ENCODE results near the gene GJD2.

The GJD2 gene

DNA sequence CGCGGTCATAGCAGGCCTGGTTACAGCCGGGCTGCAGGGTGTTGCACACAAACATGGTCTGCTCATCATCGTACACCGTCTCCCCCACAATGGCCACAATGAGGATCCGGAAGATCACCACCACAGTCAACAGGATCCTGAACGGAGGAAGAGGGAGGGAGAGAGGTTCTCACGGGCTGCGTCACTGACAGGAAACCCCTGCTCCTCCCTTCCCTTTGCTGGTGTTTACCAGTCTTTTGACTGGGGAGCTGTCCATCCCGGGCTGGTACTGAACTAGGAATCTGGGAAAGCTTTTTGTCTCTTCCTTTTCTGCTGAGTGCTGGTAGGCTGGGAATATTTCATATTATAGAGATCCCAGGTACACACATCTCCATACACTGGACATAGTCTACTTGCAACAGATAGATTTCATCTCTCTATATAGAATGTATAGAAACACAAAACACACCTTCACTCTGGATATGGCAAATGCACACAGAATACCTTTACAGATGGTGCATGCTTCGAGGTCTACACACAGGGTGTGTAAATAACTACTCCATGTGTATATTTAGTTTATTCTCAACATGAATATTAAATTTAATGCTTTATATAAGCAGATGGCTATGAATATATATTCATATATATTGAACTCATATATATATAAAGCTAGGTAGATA lies 1.4 kb downstream of the GJD2 start:
- H3K27me3 ChIP-seq (ENCODE audit: control insufficient read depth in 1 of 2, insufficient read depth in 2 of 2, low read length in 2 of 2), result peaks cover 34 to 36% of the 10 kb centered on the region in 2 donors
- H3K4me3 ChIP-seq (ENCODE audit: low read length in 2 of 2), result no peak overlapping the region
- no peak overlapping the region for H3K27ac ChIP-seq (ENCODE audit: low read length)
- H3K9ac ChIP-seq (ENCODE audit: low read length in 2 of 2), result no peak overlapping the region
- H3K36me3 ChIP-seq (ENCODE audit: control insufficient read depth in 2 of 2, insufficient read depth in 2 of 2, low read length in 2 of 2), result no peaks in the 10 kb centered on the region
- H3K4me1 ChIP-seq (ENCODE audit: control insufficient read depth, insufficient read depth, low read length), result peaks cover 9% of the 10 kb centered on the region
- H3K9me3 ChIP-seq (ENCODE audit: control insufficient read depth in 2 of 2, low read length in 2 of 2), result peaks cover 0 to 3% of the 10 kb centered on the region in 2 donors

DNA sequence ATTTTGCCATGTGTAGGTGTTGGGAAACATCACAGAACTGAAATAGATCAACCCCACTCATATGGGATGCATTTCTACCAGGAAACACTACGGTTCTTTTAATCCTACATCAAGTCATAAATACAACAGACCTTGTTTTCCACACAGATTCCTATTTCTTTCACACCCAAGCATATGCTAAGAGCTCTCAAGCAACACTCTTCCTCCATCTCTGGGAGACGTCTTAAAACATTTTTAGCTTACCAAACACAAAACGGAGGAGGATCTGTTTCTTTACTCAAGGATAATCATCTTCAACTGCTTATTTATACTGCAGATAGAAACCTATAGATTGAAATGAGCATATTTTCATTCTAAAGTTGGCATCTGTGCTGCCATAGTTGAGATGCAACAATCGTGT lies 5.1 kb downstream of the GJD2 start:
- H3K4me1 ChIP-seq (ENCODE audit: control insufficient read depth, insufficient read depth, low read length), result peaks cover 6% of the 10 kb centered on the region
- H3K36me3 ChIP-seq (ENCODE audit: control insufficient read depth in 2 of 2, insufficient read depth in 2 of 2, low read length in 2 of 2), result no peaks in the 10 kb centered on the region
- no peak overlapping the region for H3K9ac ChIP-seq (ENCODE audit: low read length in 2 of 2)
- no peak overlapping the region for H3K4me3 ChIP-seq (ENCODE audit: low read length in 2 of 2)
- H3K27ac ChIP-seq (ENCODE audit: low read length), result no peak overlapping the region
- peaks cover 0 to 3% of the 10 kb centered on the region in 2 donors for H3K9me3 ChIP-seq (ENCODE audit: control insufficient read depth in 2 of 2, low read length in 2 of 2)
- peaks cover 20 to 26% of the 10 kb centered on the region in 2 donors for H3K27me3 ChIP-seq (ENCODE audit: control insufficient read depth in 1 of 2, insufficient read depth in 2 of 2, low read length in 2 of 2)

DNA sequence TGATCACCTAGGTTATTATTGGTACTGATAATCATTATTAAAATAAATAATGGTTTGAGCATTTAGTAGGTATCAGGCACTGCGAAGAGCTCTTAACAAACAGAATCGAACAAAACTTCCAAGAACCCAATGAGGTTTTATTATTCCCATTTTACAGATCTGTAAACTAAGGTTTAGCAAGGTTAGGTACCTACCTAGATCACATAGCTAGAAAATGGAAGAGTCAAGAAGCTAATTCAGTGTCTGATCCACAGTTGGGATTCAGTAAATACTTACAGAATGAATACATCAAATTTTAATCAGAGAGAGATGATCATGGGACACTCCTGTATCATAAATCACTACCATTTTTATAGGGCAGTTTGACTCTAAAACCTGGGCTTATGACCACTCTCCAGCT lies 15.5 kb downstream of the GJD2 start:
- Histone ChIP-seq H3K27me3 (ENCODE audit: control insufficient read depth in 1 of 2, insufficient read depth in 2 of 2, low read length in 2 of 2) (peaks cover 0 to 2% of the 10 kb centered on the region in 2 donors), H3K9ac (ENCODE audit: low read length in 2 of 2) (no peak overlapping the region), H3K4me1 (ENCODE audit: control insufficient read depth, insufficient read depth, low read length) (no peaks in the 10 kb centered on the region), H3K9me3 (ENCODE audit: control insufficient read depth in 2 of 2, low read length in 2 of 2) (no peaks in the 10 kb centered on the region), H3K27ac (ENCODE audit: low read length) (no peak overlapping the region), H3K36me3 (ENCODE audit: control insufficient read depth in 2 of 2, insufficient read depth in 2 of 2, low read length in 2 of 2) (no peaks in the 10 kb centered on the region), H3K4me3 (ENCODE audit: low read length in 2 of 2) (no peak overlapping the region)

DNA sequence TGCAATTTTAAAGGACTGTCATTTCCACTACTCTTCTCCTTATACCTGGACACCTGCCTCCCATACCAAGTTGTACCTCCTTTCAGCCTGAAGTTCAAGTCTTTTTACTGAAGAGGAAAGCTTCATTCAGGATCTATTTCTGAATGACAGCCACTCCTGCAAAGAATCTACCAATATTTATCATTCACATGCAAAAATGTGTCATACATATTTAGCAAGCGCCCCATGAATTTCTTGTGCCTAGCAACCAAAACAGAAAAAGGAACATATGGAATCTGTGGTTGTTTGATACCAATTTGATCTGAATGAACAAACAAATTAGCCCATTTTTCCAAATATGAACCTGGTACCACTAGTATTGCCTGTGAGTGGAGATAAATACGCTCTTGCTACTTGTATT lies 16.8 kb downstream of the GJD2 start:
- no peaks in the 10 kb centered on the region for H3K36me3 ChIP-seq (ENCODE audit: control insufficient read depth in 2 of 2, insufficient read depth in 2 of 2, low read length in 2 of 2)

DNA sequence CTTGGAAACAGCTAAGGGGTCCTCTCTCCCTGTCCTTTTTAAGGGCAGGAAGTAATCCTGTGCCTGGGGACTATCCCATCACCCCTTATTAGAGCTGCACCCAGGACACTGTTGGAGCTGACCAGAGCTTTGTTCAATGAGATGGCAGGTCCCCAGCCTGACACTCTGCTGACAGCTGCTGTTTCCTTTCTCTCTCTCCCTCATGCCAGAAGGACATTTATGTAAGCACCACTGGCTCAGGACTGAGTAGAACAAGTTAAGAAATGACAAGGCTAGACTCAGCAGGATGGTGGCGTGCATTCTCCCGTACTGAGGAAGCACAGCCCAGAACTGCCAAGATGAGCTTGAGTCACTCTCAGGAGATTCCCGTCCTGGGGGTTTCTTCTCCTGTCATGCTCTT lies 17.3 kb downstream of the GJD2 start:
- H3K27ac ChIP-seq (ENCODE audit: low read length), result no peak overlapping the region
- no peaks in the 10 kb centered on the region for H3K9me3 ChIP-seq (ENCODE audit: control insufficient read depth in 2 of 2, low read length in 2 of 2)
- no peak overlapping the region for H3K9ac ChIP-seq (ENCODE audit: low read length in 2 of 2)
- H3K27me3 ChIP-seq (ENCODE audit: control insufficient read depth in 1 of 2, insufficient read depth in 2 of 2, low read length in 2 of 2), result peaks cover 0 to 2% of the 10 kb centered on the region in 2 donors
- H3K4me1 ChIP-seq (ENCODE audit: control insufficient read depth, insufficient read depth, low read length), result no peaks in the 10 kb centered on the region
- no peaks in the 10 kb centered on the region for H3K36me3 ChIP-seq (ENCODE audit: control insufficient read depth in 2 of 2, insufficient read depth in 2 of 2, low read length in 2 of 2)
- H3K4me3 ChIP-seq (ENCODE audit: low read length in 2 of 2), result no peak overlapping the region

More for the DNA sequence above, 16.8 kb downstream of the GJD2 start:
- Histone ChIP-seq H3K27ac (ENCODE audit: low read length) (no peak overlapping the region), H3K9me3 (ENCODE audit: control insufficient read depth in 2 of 2, low read length in 2 of 2) (no peaks in the 10 kb centered on the region), H3K4me1 (ENCODE audit: control insufficient read depth, insufficient read depth, low read length) (no peaks in the 10 kb centered on the region), H3K9ac (ENCODE audit: low read length in 2 of 2) (no peak overlapping the region), H3K27me3 (ENCODE audit: control insufficient read depth in 1 of 2, insufficient read depth in 2 of 2, low read length in 2 of 2) (peaks cover 0 to 2% of the 10 kb centered on the region in 2 donors), H3K4me3 (ENCODE audit: low read length in 2 of 2) (no peak overlapping the region)

DNA sequence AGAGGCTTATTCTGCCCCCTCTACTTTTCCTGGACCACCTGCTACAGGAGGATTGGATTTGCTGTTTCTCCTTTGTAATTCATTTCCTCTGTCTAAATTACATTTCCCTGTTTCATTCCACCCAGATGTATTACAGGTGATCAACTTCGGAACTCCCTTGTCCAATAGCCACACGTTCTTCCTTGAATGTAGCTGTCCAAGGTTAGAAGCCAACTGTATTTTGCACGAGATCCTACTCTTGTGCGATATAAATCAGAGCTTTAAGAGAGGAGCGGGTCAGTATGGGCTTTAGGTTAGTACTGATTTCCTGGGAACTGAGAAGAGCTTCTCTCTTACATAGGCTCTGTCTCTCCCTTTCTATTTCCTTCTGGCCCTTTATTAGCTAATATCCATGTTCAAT lies 20.5 kb downstream of the GJD2 start:
- Histone ChIP-seq H3K9me3 (ENCODE audit: control insufficient read depth in 2 of 2, low read length in 2 of 2) (no peaks in the 10 kb centered on the region), H3K4me1 (ENCODE audit: control insufficient read depth, insufficient read depth, low read length) (no peaks in the 10 kb centered on the region), H3K36me3 (ENCODE audit: control insufficient read depth in 2 of 2, insufficient read depth in 2 of 2, low read length in 2 of 2) (no peaks in the 10 kb centered on the region), H3K27me3 (ENCODE audit: control insufficient read depth in 1 of 2, insufficient read depth in 2 of 2, low read length in 2 of 2) (peaks cover 0 to 2% of the 10 kb centered on the region in 2 donors), H3K27ac (ENCODE audit: low read length) (no peak overlapping the region), H3K4me3 (ENCODE audit: low read length in 2 of 2) (no peak overlapping the region), H3K9ac (ENCODE audit: low read length in 2 of 2) (no peak overlapping the region)

DNA sequence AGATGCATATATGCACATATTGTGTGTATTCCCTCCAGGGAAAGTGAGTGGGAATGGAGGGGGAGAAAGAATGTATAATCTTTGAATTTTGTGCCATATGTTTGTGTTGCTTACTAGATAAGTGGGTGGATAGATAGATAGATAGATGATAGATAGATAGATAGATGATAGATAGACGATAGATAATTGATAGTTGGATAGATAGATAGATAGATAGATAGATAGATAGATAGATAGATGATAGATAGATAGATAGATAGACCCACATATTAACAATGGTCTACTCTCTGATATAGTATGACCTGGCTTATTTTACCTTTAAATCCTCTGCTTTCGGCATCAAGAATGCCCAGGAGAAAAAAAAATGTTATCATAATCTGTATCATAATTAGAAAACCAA lies 21.2 kb downstream of the GJD2 start:
- no peak overlapping the region for H3K4me3 ChIP-seq (ENCODE audit: low read length in 2 of 2)
- H3K27ac ChIP-seq (ENCODE audit: low read length), result no peak overlapping the region
- H3K4me1 ChIP-seq (ENCODE audit: control insufficient read depth, insufficient read depth, low read length), result no peaks in the 10 kb centered on the region
- no peaks in the 10 kb centered on the region for H3K36me3 ChIP-seq (ENCODE audit: control insufficient read depth in 2 of 2, insufficient read depth in 2 of 2, low read length in 2 of 2)
- H3K9me3 ChIP-seq (ENCODE audit: control insufficient read depth in 2 of 2, low read length in 2 of 2), result no peaks in the 10 kb centered on the region
- no peak overlapping the region for H3K9ac ChIP-seq (ENCODE audit: low read length in 2 of 2)
- peaks cover 0 to 2% of the 10 kb centered on the region in 2 donors for H3K27me3 ChIP-seq (ENCODE audit: control insufficient read depth in 1 of 2, insufficient read depth in 2 of 2, low read length in 2 of 2)

DNA sequence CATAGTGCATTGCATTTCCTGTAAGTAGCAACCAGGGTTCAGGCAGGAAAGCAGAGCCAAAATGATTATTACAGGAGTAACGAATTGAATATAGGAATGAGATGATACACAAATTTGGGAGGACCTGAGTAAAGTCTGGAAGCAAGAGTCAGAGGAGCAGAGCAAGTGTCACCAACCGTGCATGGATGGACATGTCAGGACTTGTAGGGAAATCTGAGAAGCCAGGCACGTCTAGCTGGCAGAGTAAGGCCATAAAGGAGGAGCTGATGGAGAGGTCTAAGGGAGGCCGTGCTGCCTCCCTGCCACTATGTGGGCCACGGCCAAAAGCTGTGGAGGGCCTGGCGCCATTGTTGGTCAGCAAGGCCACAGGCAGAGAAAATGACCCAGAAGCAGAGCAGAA lies 22.4 kb downstream of the GJD2 start:
- Histone ChIP-seq H3K4me3 (ENCODE audit: low read length in 2 of 2) (no peak overlapping the region), H3K27ac (ENCODE audit: low read length) (no peak overlapping the region)

DNA sequence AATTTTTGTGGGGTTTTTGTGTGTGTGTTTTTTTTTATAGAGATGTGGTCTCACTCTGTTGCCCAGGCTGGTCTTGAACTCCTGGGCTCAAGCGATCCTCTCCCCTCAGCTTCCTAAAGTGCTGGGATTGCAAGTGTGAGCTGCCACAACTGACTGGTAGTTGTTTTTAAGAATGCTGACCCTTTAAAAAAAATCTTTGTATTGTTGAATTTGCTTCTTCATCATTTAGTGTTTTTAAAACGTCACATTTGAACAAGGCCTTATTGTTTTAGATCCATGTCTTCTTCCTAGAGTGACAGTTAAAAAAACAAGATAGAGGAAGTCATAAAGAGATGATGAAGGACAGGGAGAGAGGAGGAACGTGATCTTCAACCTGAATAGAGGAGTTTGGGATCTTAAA lies 24.1 kb downstream of the GJD2 start:
- Histone ChIP-seq H3K36me3 (ENCODE audit: control insufficient read depth in 2 of 2, insufficient read depth in 2 of 2, low read length in 2 of 2) (no peaks in the 10 kb centered on the region), H3K4me3 (ENCODE audit: low read length in 2 of 2) (no peak overlapping the region), H3K4me1 (ENCODE audit: control insufficient read depth, insufficient read depth, low read length) (no peaks in the 10 kb centered on the region), H3K9me3 (ENCODE audit: control insufficient read depth in 2 of 2, low read length in 2 of 2) (no peaks in the 10 kb centered on the region), H3K27ac (ENCODE audit: low read length) (no peak overlapping the region), H3K27me3 (ENCODE audit: control insufficient read depth in 1 of 2, insufficient read depth in 2 of 2, low read length in 2 of 2) (no peaks in the 10 kb centered on the region), H3K9ac (ENCODE audit: low read length in 2 of 2) (no peak overlapping the region)

More for the DNA sequence above, 22.4 kb downstream of the GJD2 start:
- Histone ChIP-seq H3K27me3 (ENCODE audit: control insufficient read depth in 1 of 2, insufficient read depth in 2 of 2, low read length in 2 of 2) (peaks cover 0 to under 1% of the 10 kb centered on the region in 2 donors), H3K9ac (ENCODE audit: low read length in 2 of 2) (no peak overlapping the region), H3K9me3 (ENCODE audit: control insufficient read depth in 2 of 2, low read length in 2 of 2) (no peaks in the 10 kb centered on the region), H3K4me1 (ENCODE audit: control insufficient read depth, insufficient read depth, low read length) (no peaks in the 10 kb centered on the region), H3K36me3 (ENCODE audit: control insufficient read depth in 2 of 2, insufficient read depth in 2 of 2, low read length in 2 of 2) (no peaks in the 10 kb centered on the region)

DNA sequence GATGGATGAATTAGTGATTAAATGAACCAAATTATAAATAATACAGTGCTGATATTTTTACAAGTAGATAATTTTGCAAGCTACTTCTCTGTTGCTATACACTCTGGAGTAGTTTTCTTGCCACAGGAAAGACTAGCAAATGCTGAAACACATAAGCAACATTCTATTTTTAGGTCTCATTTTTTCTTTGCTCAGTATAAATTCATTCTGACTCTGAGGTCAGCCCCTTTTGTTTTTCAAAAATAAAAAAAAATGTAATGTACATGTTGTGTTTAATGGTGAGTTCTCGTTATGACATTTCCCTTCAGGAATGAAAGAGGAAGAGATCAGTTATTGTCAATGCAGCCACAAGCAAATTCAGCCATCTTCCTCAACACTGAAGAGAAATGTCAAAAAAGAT lies 24.9 kb downstream of the GJD2 start:
- Histone ChIP-seq H3K36me3 (ENCODE audit: control insufficient read depth in 2 of 2, insufficient read depth in 2 of 2, low read length in 2 of 2) (no peaks in the 10 kb centered on the region), H3K27ac (ENCODE audit: low read length) (no peak overlapping the region), H3K4me1 (ENCODE audit: control insufficient read depth, insufficient read depth, low read length) (no peaks in the 10 kb centered on the region), H3K9me3 (ENCODE audit: control insufficient read depth in 2 of 2, low read length in 2 of 2) (no peaks in the 10 kb centered on the region), H3K27me3 (ENCODE audit: control insufficient read depth in 1 of 2, insufficient read depth in 2 of 2, low read length in 2 of 2) (no peaks in the 10 kb centered on the region), H3K9ac (ENCODE audit: low read length in 2 of 2) (no peak overlapping the region), H3K4me3 (ENCODE audit: low read length in 2 of 2) (no peak overlapping the region)

DNA sequence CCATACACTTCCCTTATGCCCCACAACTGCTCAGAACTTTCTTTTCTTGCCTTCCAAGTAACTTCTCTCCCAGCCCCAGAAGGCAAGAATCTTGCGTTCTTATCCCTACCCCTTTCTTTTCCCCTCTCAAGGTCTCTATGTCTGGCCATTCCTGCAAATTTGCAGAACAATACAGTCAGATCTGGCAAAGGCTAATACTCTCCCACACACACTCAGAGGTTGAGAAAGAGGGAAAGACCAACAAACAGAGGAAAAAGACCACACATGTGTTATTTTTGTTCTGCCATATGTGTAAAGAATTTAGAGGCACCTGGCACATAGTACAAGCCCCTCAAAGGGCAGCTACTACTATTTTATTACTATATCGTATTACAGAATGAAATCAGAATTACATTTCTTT lies 25.7 kb downstream of the GJD2 start:
- Histone ChIP-seq H3K27ac (ENCODE audit: low read length) (no peak overlapping the region), H3K9me3 (ENCODE audit: control insufficient read depth in 2 of 2, low read length in 2 of 2) (no peaks in the 10 kb centered on the region), H3K36me3 (ENCODE audit: control insufficient read depth in 2 of 2, insufficient read depth in 2 of 2, low read length in 2 of 2) (no peaks in the 10 kb centered on the region)

More for the DNA sequence above, 25.7 kb downstream of the GJD2 start:
- no peaks in the 10 kb centered on the region for H3K27me3 ChIP-seq (ENCODE audit: control insufficient read depth in 1 of 2, insufficient read depth in 2 of 2, low read length in 2 of 2)
- no peak overlapping the region for H3K9ac ChIP-seq (ENCODE audit: low read length in 2 of 2)
- no peaks in the 10 kb centered on the region for H3K4me1 ChIP-seq (ENCODE audit: control insufficient read depth, insufficient read depth, low read length)
- no peak overlapping the region for H3K4me3 ChIP-seq (ENCODE audit: low read length in 2 of 2)

Measured in stomach smooth muscle (tissue), 2 donors.